ENCODE measurements around the gene ITGAV. TPM values are rescaled to one million over a fixed set of nuclear protein-coding genes. Genes with fewer than 3 reads are reported as not detected.

ITGAV gene
- total and polyA plus RNA-seq, 8 donors, result 53.6 to 175 (median 57.6) TPM

- Histone ChIP-seq H3K9me3 (no peaks in the 10 kb centered on the region), H3K27me3 (no peaks in the 10 kb centered on the region), H3K27ac (no peak overlapping the region), H3K4me3 (no peak overlapping the region), H3K4me1 (peaks cover 6 to 38% of the 10 kb centered on the region in 2 donors), H3K36me3 (peaks cover 0 to 22% of the 10 kb centered on the region in 2 donors)
- no peak for ATAC-seq
- TF ChIP-seq CTCF (IDR thresholded peaks at IDR 0.05), result no peak
- intact Hi-C loops (cut with DNase I), result no loop called here
- peak in 1 of 4 donors; percentile 40 for DNase-seq
These were observed 9.4 kb downstream of the ITGAV start for GRCh38 chr2:186599186-186599778.

GRCh38 chr2:186603286-186603685 lies 13.4 kb downstream of the ITGAV start:
- no peak for ATAC-seq
- DNase-seq, result no peak
- Histone ChIP-seq H3K27ac (no peak overlapping the region), H3K9me3 (no peaks in the 10 kb centered on the region), H3K27me3 (no peaks in the 10 kb centered on the region), H3K36me3 (peaks cover 0 to 38% of the 10 kb centered on the region in 2 donors), H3K4me3 (no peak overlapping the region), H3K4me1 (peaks cover 0 to 20% of the 10 kb centered on the region in 2 donors)
- no peak for TF ChIP-seq CTCF (IDR thresholded peaks at IDR 0.05)
- intact Hi-C loops (cut with DNase I), result no loop called here

- Histone ChIP-seq H3K9me3 (no peaks in the 10 kb centered on the region), H3K36me3 (peaks cover 0 to 38% of the 10 kb centered on the region in 2 donors), H3K27ac (peak overlapping the region; percentile 9 to 35), H3K4me1 (peaks cover 0 to 14% of the 10 kb centered on the region in 2 donors), H3K27me3 (no peaks in the 10 kb centered on the region), H3K4me3 (no peak overlapping the region)
- peak; percentile 36 for ATAC-seq
- intact Hi-C loops (cut with DNase I), result no loop called here
- no peak for TF ChIP-seq CTCF (IDR thresholded peaks at IDR 0.05)
- no peak for DNase-seq
These were observed 15.2 kb downstream of the ITGAV start for GRCh38 chr2:186605041-186605440.

- DNase-seq, result no peak
- H3K4me1 ChIP-seq, result peaks cover 0 to 14% of the 10 kb centered on the region in 2 donors
- peaks cover 0 to 28% of the 10 kb centered on the region in 2 donors for H3K36me3 ChIP-seq
- no peak overlapping the region for H3K4me3 ChIP-seq
- intact Hi-C loops (cut with DNase I), result no loop called here
- H3K9me3 ChIP-seq, result no peaks in the 10 kb centered on the region
- TF ChIP-seq CTCF (IDR thresholded peaks at IDR 0.05), result no peak
- no peak for ATAC-seq
- no peak overlapping the region for H3K27ac ChIP-seq
- no peaks in the 10 kb centered on the region for H3K27me3 ChIP-seq
These were observed 17.9 kb downstream of the ITGAV start for GRCh38 chr2:186607660-186608324.

- DNase-seq, result no peak
- intact Hi-C loops (cut with DNase I), result no loop called here
- no peaks in the 10 kb centered on the region for H3K9me3 ChIP-seq
- no peaks in the 10 kb centered on the region for H3K27me3 ChIP-seq
- ATAC-seq, result no peak
- H3K36me3 ChIP-seq, result peaks cover 0 to 7% of the 10 kb centered on the region in 2 donors
- no peak for TF ChIP-seq CTCF (IDR thresholded peaks at IDR 0.05)
- H3K4me1 ChIP-seq, result peaks cover 0 to 4% of the 10 kb centered on the region in 2 donors
- H3K4me3 ChIP-seq, result no peak overlapping the region
- H3K27ac ChIP-seq, result no peak overlapping the region
These were observed 20.9 kb downstream of the ITGAV start for GRCh38 chr2:186610785-186611184.

Measured in left lung (tissue), 10 donors.